Neural cell (in vitro differentiated cells): Measurements from ENCODE around the gene MRPS27.

Experiments used
- CTCF ChIP-seq: fragments of 450-650 bp; IDR thresholded peaks from 2 replicates; pipeline ENCODE4 v1.5.1; 2014; ENCODE audit warnings: antibody characterized with exemption, mild to moderate bottlenecking, moderate library complexity; ENCODE audit not compliant: poor library complexity, severe bottlenecking
- EZH2 ChIP-seq: fragments of 200-600, 300-800 bp; shearing (Covaris generic), sonication (generic); IDR thresholded peaks from 2 replicates; pipeline ENCODE4 v1.6.1; 2014; ENCODE audit warnings: antibody characterized with exemption, low read length, borderline replicate concordance, mild to moderate bottlenecking; ENCODE audit not compliant: insufficient read depth, poor library complexity, severe bottlenecking
- RAD21 ChIP-seq: fragments of 450-650 bp; conservative IDR thresholded peaks from 2 replicates; pipeline ENCODE4 v1.6.1; 2014; ENCODE audit warnings: antibody characterized with exemption, mild to moderate bottlenecking, moderate library complexity
- REST ChIP-seq: IDR thresholded peaks from 2 replicates; pipeline ENCODE4 v1.6.1; 2012; ENCODE audit warnings: borderline replicate concordance

DNA sequence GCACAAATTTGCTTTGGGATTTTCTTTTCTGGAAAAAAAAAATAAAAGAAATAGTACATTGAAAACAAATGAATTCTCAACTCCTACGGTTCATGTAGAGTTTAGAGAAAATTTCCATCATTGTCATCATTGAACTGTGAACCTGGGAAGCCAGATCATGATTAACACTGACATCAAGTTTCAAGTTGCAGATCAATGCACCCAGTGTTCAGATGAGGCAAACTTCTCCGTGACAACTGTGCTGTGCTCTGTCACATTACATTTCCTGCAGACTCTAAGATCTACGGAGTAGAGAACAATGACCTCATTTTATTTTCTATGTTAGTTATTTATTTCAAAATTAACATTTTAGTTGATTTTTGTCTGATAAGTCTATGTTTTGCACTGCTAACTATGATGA, 113.0 kb downstream of the MRPS27 start:
- TF ChIP-seq CTCF (no peak), REST (no peak), RAD21 (no peak), EZH2 (no peak)
